ENCODE measurements around the gene TPD52L1. TPM values are rescaled to one million over a fixed set of nuclear protein-coding genes. Genes with fewer than 3 reads are reported as not detected.

Gene TPD52L1
- total and polyA plus RNA-seq, 3 experiments from 2014 or later, result 0.18 TPM; not detected in 2

DNA sequence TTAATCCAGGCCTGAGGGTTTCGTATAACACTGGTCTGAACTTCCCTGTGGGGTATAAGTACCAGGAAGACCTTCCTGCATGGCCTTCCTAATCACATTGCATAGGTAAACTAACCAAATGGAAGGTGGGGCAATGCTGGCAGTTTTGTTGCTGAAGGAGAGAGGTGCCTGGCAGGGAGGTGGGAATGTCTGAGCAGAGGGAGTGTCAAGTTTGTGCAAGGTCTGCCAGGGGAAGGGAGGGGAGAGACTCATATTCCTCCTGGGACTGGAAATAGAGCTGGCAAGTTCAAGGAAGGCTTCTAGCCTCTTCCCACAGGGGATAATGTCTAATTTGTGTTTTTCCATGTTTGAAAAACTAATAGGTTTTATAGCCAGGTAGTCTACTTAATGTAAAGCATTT lies 77.6 kb downstream of the TPD52L1 start:
- no peaks in the 10 kb centered on the region for H3K9me3 Mint-ChIP-seq
- POLR2A ChIA-PET, result no interaction called here
- Histone ChIP-seq H3K4me1 (ENCODE audit: insufficient read depth, low read length) (no peaks in the 10 kb centered on the region), H3K36me3 (ENCODE audit: insufficient read depth, low read length) (no peaks in the 10 kb centered on the region), H3K27ac (ENCODE audit: low read depth, low read length) (no peak overlapping the region), H3K9me3 (ENCODE audit: low read length) (no peaks in the 10 kb centered on the region), H3K4me3 (ENCODE audit: low read length) (no peak overlapping the region), H3K27me3 (ENCODE audit: insufficient read depth, low read length, poor library complexity, severe bottlenecking) (no peaks in the 10 kb centered on the region)
- CTCF ChIA-PET, result no interaction called here
- DNase-seq, result no peak
- no peak overlapping the region for H3K4me3 Mint-ChIP-seq
- H3K4me1 Mint-ChIP-seq, result no peaks in the 10 kb centered on the region
- H3K27me3 Mint-ChIP-seq, result peaks cover 0 to 2% of the 10 kb centered on the region in 2 donors
- H3K36me3 Mint-ChIP-seq, result no peaks in the 10 kb centered on the region
- no peak overlapping the region for H3K27ac Mint-ChIP-seq

DNA sequence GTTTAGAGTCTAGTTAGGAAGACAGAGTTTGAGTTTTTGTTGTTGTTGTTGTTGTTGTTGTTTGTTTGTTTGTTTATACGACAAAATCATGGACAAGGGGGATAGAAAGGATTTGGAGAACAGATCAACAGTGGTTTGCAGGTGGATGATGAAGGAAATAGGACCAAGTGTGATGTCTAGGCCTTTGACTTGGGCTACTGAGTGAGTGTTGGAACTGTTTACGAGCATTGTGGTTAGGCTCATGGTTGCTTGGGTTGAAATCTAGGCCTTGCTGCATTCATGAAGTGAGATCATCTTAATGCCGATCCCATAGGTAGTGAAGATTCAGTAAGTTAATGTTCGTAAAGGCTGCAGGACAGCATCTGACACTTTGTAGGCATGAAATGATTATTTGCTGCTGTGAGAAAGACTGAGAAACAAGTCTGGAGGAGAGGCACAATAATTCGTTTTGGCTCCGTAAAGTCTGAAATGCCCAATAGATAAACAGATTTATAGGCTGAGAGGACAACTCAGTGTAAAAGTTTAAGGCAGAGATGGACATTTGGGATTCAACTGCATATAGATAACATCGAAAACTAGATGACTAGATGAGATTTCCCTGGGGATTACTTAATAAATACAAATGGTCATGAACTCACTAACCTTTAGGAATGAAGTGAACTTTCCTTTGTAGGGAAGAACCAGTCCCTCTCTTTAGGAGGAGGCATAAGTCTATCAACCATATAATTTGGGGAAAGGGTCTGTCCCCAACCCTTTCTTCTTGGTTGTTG lies 78.2 kb downstream of the TPD52L1 start:
- Mint-ChIP-seq H3K27me3 (peaks cover 0 to 2% of the 10 kb centered on the region in 2 donors), H3K4me1 (no peaks in the 10 kb centered on the region), H3K27ac (no peak overlapping the region), H3K36me3 (no peaks in the 10 kb centered on the region), H3K4me3 (no peak overlapping the region), H3K9me3 (no peaks in the 10 kb centered on the region)
- Histone ChIP-seq H3K4me1 (ENCODE audit: insufficient read depth, low read length) (no peaks in the 10 kb centered on the region), H3K9me3 (ENCODE audit: low read length) (no peaks in the 10 kb centered on the region), H3K27me3 (ENCODE audit: insufficient read depth, low read length, poor library complexity, severe bottlenecking) (no peaks in the 10 kb centered on the region), H3K4me3 (ENCODE audit: low read length) (no peak overlapping the region), H3K27ac (ENCODE audit: low read depth, low read length) (no peak overlapping the region), H3K36me3 (ENCODE audit: insufficient read depth, low read length) (no peaks in the 10 kb centered on the region)
- POLR2A ChIA-PET, result no interaction called here
- no peak for DNase-seq
- CTCF ChIA-PET, result no interaction called here

DNA sequence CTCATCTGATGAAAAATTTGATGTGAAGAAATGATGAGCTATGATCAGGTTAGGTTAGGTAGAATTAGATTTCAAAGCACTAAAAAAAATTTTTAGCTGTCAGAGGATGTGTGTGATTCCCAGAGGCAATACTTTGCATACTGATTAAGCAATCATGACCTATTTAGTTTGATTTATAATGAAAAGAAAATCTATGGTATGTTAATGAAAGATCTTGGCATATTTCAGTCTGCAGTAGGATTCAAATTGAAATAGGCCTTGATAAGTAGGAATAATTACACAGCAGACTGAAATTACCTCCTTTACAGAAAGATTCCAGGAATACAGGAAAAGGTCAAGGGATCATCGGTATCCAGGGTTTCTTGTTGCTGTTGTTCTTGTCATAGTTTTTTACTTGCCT lies 78.9 kb downstream of the TPD52L1 start:
- Mint-ChIP-seq H3K4me3 (no peak overlapping the region), H3K36me3 (no peaks in the 10 kb centered on the region), H3K27ac (no peak overlapping the region), H3K4me1 (no peaks in the 10 kb centered on the region), H3K9me3 (no peaks in the 10 kb centered on the region), H3K27me3 (peaks cover 0 to 2% of the 10 kb centered on the region in 2 donors)
- ChIA-PET CTCF (no interaction called here), POLR2A (no interaction called here)
- Histone ChIP-seq H3K4me1 (ENCODE audit: insufficient read depth, low read length) (no peaks in the 10 kb centered on the region), H3K36me3 (ENCODE audit: insufficient read depth, low read length) (no peaks in the 10 kb centered on the region), H3K27me3 (ENCODE audit: insufficient read depth, low read length, poor library complexity, severe bottlenecking) (no peaks in the 10 kb centered on the region), H3K9me3 (ENCODE audit: low read length) (no peaks in the 10 kb centered on the region), H3K27ac (ENCODE audit: low read depth, low read length) (no peak overlapping the region), H3K4me3 (ENCODE audit: low read length) (no peak overlapping the region)
- no peak for DNase-seq

DNA sequence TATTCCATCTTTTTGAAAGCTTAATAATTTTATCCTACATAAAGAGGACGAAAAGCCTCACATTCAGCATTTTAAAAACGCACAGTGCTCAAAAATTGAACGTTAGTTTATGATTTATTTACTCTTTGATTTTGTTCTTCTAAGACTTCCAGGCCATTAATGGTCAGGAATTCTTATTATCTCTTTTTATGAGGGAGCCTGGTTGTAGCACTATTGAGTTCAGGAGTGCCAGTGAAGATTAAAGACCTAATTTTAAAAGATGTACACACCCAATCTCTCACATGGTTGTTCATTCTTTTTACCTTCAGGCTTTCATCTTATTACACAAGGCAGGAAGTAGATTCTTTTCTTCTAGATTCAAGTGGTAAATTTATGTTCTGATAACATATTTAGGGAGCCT lies 79.6 kb downstream of the TPD52L1 start:
- H3K27ac ChIP-seq (ENCODE audit: low read depth, low read length), result no peak overlapping the region
- no peaks in the 10 kb centered on the region for H3K36me3 ChIP-seq (ENCODE audit: insufficient read depth, low read length)
- no peak overlapping the region for H3K27ac Mint-ChIP-seq
- H3K9me3 ChIP-seq (ENCODE audit: low read length), result no peaks in the 10 kb centered on the region
- CTCF ChIA-PET, result no interaction called here
- H3K4me1 Mint-ChIP-seq, result no peaks in the 10 kb centered on the region
- no peak for DNase-seq
- no peak overlapping the region for H3K4me3 ChIP-seq (ENCODE audit: low read length)
- H3K36me3 Mint-ChIP-seq, result no peaks in the 10 kb centered on the region
- H3K27me3 ChIP-seq (ENCODE audit: insufficient read depth, low read length, poor library complexity, severe bottlenecking), result no peaks in the 10 kb centered on the region
- POLR2A ChIA-PET, result no interaction called here
- H3K4me1 ChIP-seq (ENCODE audit: insufficient read depth, low read length), result no peaks in the 10 kb centered on the region
- peaks cover 0 to 2% of the 10 kb centered on the region in 2 donors for H3K27me3 Mint-ChIP-seq
- no peaks in the 10 kb centered on the region for H3K9me3 Mint-ChIP-seq
- no peak overlapping the region for H3K4me3 Mint-ChIP-seq

- no peaks in the 10 kb centered on the region for H3K4me1 Mint-ChIP-seq
- ChIA-PET CTCF (no interaction called here), POLR2A (no interaction called here)
- no peaks in the 10 kb centered on the region for H3K36me3 ChIP-seq (ENCODE audit: insufficient read depth, low read length)
- H3K27ac ChIP-seq (ENCODE audit: low read depth, low read length), result no peak overlapping the region
- H3K36me3 Mint-ChIP-seq, result peaks cover 0 to 1% (median 0%) of the 10 kb centered on the region in 3 donors
- no peak for DNase-seq
- no peak overlapping the region for H3K27ac Mint-ChIP-seq
- H3K9me3 Mint-ChIP-seq, result peaks cover 11 to 28% (median 15%) of the 10 kb centered on the region in 5 donors
- no peaks in the 10 kb centered on the region for H3K9me3 ChIP-seq (ENCODE audit: low read length)
- H3K27me3 ChIP-seq (ENCODE audit: insufficient read depth, low read length, poor library complexity, severe bottlenecking), result no peaks in the 10 kb centered on the region
- H3K4me1 ChIP-seq (ENCODE audit: insufficient read depth, low read length), result no peaks in the 10 kb centered on the region
- H3K27me3 Mint-ChIP-seq, result peaks cover 4 to 8% of the 10 kb centered on the region in 2 donors
- no peak overlapping the region for H3K4me3 ChIP-seq (ENCODE audit: low read length)
- H3K4me3 Mint-ChIP-seq, result no peak overlapping the region
Measured at GRCh38 chr6:125236536-125237327, 83.2 kb downstream of the TPD52L1 start.

DNA sequence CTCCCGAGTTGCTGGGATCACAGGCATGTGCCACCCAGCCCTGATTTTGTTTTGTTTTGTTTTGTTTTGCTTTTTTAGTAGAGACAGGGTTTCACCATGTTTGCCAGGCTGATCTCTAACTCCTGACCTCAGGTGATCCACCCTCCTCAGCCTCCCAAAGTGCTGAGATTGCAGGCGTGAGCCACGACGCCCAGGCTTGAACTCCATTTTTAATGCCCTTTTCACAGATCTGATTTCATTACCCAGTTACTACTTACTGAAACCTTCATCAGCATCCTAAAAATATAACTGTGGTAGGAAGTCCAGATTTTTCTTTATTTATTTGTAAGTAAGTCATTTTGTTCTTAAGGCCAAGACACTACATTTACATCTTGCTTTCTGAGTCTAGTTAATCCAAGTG lies 84.2 kb downstream of the TPD52L1 start:
- Histone ChIP-seq H3K4me1 (ENCODE audit: insufficient read depth, low read length) (no peaks in the 10 kb centered on the region), H3K9me3 (ENCODE audit: low read length) (no peaks in the 10 kb centered on the region), H3K4me3 (ENCODE audit: low read length) (no peak overlapping the region), H3K36me3 (ENCODE audit: insufficient read depth, low read length) (no peaks in the 10 kb centered on the region), H3K27ac (ENCODE audit: low read depth, low read length) (no peak overlapping the region), H3K27me3 (ENCODE audit: insufficient read depth, low read length, poor library complexity, severe bottlenecking) (no peaks in the 10 kb centered on the region)
- Mint-ChIP-seq H3K36me3 (peaks cover 0 to 2% (median 0%) of the 10 kb centered on the region in 3 donors), H3K9me3 (peaks cover 15 to 38% (median 24%) of the 10 kb centered on the region in 5 donors), H3K4me1 (no peaks in the 10 kb centered on the region), H3K4me3 (no peak overlapping the region), H3K27me3 (peaks cover 4 to 15% of the 10 kb centered on the region in 2 donors), H3K27ac (no peak overlapping the region)
- ChIA-PET CTCF (no interaction called here), POLR2A (no interaction called here)
- no peak for DNase-seq

DNA sequence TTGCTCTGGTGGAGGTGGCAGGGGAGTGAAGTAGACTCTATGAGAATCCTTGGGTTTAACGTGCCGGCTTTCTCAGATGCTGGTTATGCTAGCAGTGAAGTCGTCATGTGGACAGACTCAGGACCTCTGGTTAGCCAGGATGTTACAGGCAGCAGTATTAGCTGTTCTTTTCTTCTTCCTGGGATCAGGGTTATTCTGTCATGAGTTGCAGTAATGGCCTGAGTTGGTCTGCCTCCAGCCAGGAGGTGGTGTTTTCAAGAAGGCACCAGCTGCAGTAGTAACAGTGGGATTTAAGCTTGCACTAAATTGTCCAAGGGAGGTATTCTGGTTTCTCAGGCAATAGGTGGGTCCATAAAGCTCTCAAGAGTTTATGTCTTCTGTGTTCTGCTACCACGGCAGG lies 91.5 kb downstream of the TPD52L1 start:
- no peaks in the 10 kb centered on the region for H3K4me1 ChIP-seq (ENCODE audit: insufficient read depth, low read length)
- ChIA-PET CTCF (no interaction called here), POLR2A (no interaction called here)
- no peak overlapping the region for H3K4me3 Mint-ChIP-seq
- H3K9me3 ChIP-seq (ENCODE audit: low read length), result no peaks in the 10 kb centered on the region
- H3K4me3 ChIP-seq (ENCODE audit: low read length), result no peak overlapping the region
- peaks cover 0 to 4% (median 2%) of the 10 kb centered on the region in 3 donors for H3K36me3 Mint-ChIP-seq
- H3K27ac Mint-ChIP-seq, result no peak overlapping the region
- H3K27me3 Mint-ChIP-seq, result peaks cover 17 to 46% of the 10 kb centered on the region in 2 donors
- no peaks in the 10 kb centered on the region for H3K4me1 Mint-ChIP-seq
- no peaks in the 10 kb centered on the region for H3K27me3 ChIP-seq (ENCODE audit: insufficient read depth, low read length, poor library complexity, severe bottlenecking)
- DNase-seq, result no peak
- no peaks in the 10 kb centered on the region for H3K36me3 ChIP-seq (ENCODE audit: insufficient read depth, low read length)
- H3K9me3 Mint-ChIP-seq, result peaks cover 21 to 34% (median 29%) of the 10 kb centered on the region in 5 donors
- H3K27ac ChIP-seq (ENCODE audit: low read depth, low read length), result no peak overlapping the region

DNA sequence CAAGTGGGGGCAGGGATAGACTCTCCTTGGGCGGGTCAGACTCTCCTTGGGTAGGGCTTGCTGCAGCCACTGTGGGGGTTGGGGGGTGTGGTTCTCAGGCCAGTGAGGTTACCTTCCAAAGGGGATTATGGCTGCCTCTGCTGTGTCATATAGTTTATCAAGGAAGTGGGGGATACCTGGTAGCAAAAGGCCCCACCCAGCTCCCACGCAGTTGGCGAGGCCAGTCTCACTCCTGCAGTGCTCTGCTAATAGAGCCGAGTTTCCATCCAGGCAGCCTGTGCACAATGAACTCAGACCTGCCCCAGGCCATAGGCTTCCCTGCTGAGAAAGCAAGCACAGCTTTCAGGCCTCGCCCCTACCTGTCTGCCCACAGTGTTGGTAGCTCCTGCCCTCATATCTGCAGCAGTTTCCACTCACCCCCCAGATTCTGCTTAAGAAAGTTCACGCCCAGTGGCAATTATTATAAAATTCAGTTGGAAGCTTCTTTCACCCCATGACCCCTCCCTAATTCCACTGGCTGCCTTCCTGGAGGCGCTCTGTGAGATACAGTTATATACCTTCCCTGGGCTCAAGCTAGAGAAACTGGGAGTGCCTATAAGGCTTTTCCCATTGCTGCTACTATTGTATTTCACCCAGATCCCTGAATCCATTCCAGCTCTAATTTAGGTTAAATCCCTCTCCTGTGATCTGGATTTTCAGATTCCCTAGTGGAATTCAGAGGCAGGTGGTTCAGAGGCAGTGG lies 92.1 kb downstream of the TPD52L1 start:
- ChIA-PET POLR2A (no interaction called here), CTCF (no interaction called here)
- Histone ChIP-seq H3K4me1 (ENCODE audit: insufficient read depth, low read length) (no peaks in the 10 kb centered on the region), H3K9me3 (ENCODE audit: low read length) (no peaks in the 10 kb centered on the region), H3K27ac (ENCODE audit: low read depth, low read length) (no peak overlapping the region), H3K36me3 (ENCODE audit: insufficient read depth, low read length) (no peaks in the 10 kb centered on the region), H3K27me3 (ENCODE audit: insufficient read depth, low read length, poor library complexity, severe bottlenecking) (no peaks in the 10 kb centered on the region), H3K4me3 (ENCODE audit: low read length) (no peak overlapping the region)
- Mint-ChIP-seq H3K36me3 (peaks cover 0 to 4% (median 2%) of the 10 kb centered on the region in 3 donors), H3K27ac (peak overlapping the region in 1 of 8 donors; percentile 16), H3K9me3 (peaks cover 19 to 29% (median 27%) of the 10 kb centered on the region in 5 donors), H3K4me3 (no peak overlapping the region), H3K4me1 (no peaks in the 10 kb centered on the region), H3K27me3 (peaks cover 15 to 44% of the 10 kb centered on the region in 2 donors)
- DNase-seq, result no peak
